Lung (tissue), 12 donors: Measurements from ENCODE around the gene TENM4. TPM values are rescaled to one million over a fixed set of nuclear protein-coding genes. Genes with fewer than 3 reads are reported as not detected.

Experiments
- ATAC-seq: fragments of 200-7000 bp; cut with Tn5 transposase; one replicate; pipeline ENCODE4 v1.9.1; 2020; ENCODE audit warnings: moderate number of reproducible peaks; ENCODE audit not compliant: insufficient read depth, low FRiP score
- DNase-seq, 3 donors: peaks; one replicate each; pipeline ENCODE4 v3.0.0-alpha.2; 2013 to 2017
- H3K27ac ChIP-seq, 2 donors: one replicate each; pipeline ENCODE4 v1.5.1; 2013; ENCODE audit warnings: mild to moderate bottlenecking in 2 of 2, moderate library complexity in 2 of 2, control low read depth in 1 of 2, inconsistent platforms in 1 of 2, low read depth in 1 of 2, low read length in 1 of 2
- H3K27me3 ChIP-seq, 3 donors: one replicate each; pipeline ENCODE4 v1.5.1; 2013; ENCODE audit warnings: low read length in 2 of 3; ENCODE audit not compliant: control insufficient read depth in 3 of 3, insufficient read depth in 3 of 3
- H3K36me3 ChIP-seq, 4 donors: one replicate each; pipeline ENCODE4 v1.5.1; 2013; ENCODE audit warnings: low read length in 4 of 4, mild to moderate bottlenecking in 1 of 4, moderate library complexity in 1 of 4; ENCODE audit not compliant: control insufficient read depth in 4 of 4, insufficient read depth in 4 of 4
- H3K4me1 ChIP-seq, 5 donors: one replicate each; pipeline ENCODE4 v1.5.1; 2013; ENCODE audit warnings: low read length in 5 of 5, mild to moderate bottlenecking in 2 of 5, moderate library complexity in 1 of 5; ENCODE audit not compliant: control insufficient read depth in 5 of 5, insufficient read depth in 5 of 5
- H3K4me3 ChIP-seq: one replicate; pipeline ENCODE4 v1.5.1; 2013; ENCODE audit warnings: mild to moderate bottlenecking, control low read depth, moderate library complexity
- H3K9ac ChIP-seq, 2 donors: one replicate each; pipeline ENCODE4 v1.5.1; 2013; ENCODE audit warnings: low read length in 2 of 2, control low read depth in 1 of 2; ENCODE audit not compliant: insufficient read depth in 1 of 2
- H3K9me3 ChIP-seq, 4 donors: one replicate each; pipeline ENCODE4 v1.5.1; 2013; ENCODE audit warnings: low read length in 3 of 4, mild to moderate bottlenecking in 1 of 4, moderate library complexity in 1 of 4; ENCODE audit not compliant: control insufficient read depth in 4 of 4, insufficient read depth in 3 of 4
- WGBS, 2 donors: extraction: QIAGEN DNeasy Blood & Tissue Kit; methylation state at CpG; one replicate each; pipeline ENCODE4 v1.1.7; 2013; 5-methylcytosine and 5-hydroxymethylcytosine counted together
- polyA plus RNA-seq, 2 donors: library from polyadenylated mRNA; stranded (reverse); fragments of 200-250 nt; gene quantifications; one replicate each; pipeline ENCODE4 v1.2.1, GENCODE V29; 2013
- total RNA-seq, 2 donors: library from RNA; depleted of rRNA in 1 of 2; stranded (reverse); fragments of >200 nt in 1 of 2; gene quantifications; one replicate each; pipeline ENCODE4 v1.2.1, GENCODE V29; 2014 to 2021
- TF ChIP-seq, protein P1 (sequence below): IDR thresholded peaks from 2 replicates; pipeline ENCODE4 v1.5.1; 2012; ENCODE audit warnings: mild to moderate bottlenecking; ENCODE audit errors: control extremely low read depth, extremely low read depth
- donor health status: control.
- donor health status: control.
- donor health status: Bipolar disorder and iron deficiency.
- donor health status: healthy.
- donor health status: DM: yes; HTN: yes; CAD: no.

The TENM4 gene
- total and polyA plus RNA-seq, 4 donors = 0.28 to 16.4 (median 3.2) TPM

DNA sequence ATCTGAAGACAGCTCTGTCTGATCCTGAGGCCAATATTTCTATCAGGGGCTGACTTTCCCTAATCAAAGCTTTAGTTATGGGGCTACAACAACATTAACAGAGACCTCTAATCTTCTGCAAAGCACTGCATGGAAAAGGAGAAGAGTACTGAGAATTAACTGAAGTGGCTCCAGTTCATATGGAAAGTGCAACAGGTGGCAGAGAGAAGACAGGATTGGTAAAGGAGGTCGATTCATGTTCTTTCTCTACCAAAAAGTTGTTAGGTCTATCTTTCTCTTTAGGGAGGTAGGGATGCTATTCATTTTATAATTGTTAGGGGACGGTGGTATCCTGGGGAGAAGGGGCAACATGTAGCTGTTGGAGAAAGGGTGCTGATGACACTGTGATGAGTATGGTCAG lies 633.5 kb downstream of the TENM4 start:
- no peak overlapping the region for H3K27ac ChIP-seq
- H3K9me3 ChIP-seq = no peaks in the 10 kb centered on the region
- no peak overlapping the region for H3K9ac ChIP-seq
- H3K36me3 ChIP-seq = no peaks in the 10 kb centered on the region
- DNase-seq (no peak), ATAC-seq (no peak)
- no peak overlapping the region for H3K4me3 ChIP-seq
- H3K4me1 ChIP-seq = peaks cover 5 to 29% (median 19%) of the 10 kb centered on the region in 5 donors
- 94% methylated on average over 2 of the region's 2 CpGs for WGBS, 2 donors
- TF ChIP-seq, protein P1, sequence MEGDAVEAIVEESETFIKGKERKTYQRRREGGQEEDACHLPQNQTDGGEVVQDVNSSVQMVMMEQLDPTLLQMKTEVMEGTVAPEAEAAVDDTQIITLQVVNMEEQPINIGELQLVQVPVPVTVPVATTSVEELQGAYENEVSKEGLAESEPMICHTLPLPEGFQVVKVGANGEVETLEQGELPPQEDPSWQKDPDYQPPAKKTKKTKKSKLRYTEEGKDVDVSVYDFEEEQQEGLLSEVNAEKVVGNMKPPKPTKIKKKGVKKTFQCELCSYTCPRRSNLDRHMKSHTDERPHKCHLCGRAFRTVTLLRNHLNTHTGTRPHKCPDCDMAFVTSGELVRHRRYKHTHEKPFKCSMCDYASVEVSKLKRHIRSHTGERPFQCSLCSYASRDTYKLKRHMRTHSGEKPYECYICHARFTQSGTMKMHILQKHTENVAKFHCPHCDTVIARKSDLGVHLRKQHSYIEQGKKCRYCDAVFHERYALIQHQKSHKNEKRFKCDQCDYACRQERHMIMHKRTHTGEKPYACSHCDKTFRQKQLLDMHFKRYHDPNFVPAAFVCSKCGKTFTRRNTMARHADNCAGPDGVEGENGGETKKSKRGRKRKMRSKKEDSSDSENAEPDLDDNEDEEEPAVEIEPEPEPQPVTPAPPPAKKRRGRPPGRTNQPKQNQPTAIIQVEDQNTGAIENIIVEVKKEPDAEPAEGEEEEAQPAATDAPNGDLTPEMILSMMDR = no peak
- H3K27me3 ChIP-seq = no peaks in the 10 kb centered on the region

DNA sequence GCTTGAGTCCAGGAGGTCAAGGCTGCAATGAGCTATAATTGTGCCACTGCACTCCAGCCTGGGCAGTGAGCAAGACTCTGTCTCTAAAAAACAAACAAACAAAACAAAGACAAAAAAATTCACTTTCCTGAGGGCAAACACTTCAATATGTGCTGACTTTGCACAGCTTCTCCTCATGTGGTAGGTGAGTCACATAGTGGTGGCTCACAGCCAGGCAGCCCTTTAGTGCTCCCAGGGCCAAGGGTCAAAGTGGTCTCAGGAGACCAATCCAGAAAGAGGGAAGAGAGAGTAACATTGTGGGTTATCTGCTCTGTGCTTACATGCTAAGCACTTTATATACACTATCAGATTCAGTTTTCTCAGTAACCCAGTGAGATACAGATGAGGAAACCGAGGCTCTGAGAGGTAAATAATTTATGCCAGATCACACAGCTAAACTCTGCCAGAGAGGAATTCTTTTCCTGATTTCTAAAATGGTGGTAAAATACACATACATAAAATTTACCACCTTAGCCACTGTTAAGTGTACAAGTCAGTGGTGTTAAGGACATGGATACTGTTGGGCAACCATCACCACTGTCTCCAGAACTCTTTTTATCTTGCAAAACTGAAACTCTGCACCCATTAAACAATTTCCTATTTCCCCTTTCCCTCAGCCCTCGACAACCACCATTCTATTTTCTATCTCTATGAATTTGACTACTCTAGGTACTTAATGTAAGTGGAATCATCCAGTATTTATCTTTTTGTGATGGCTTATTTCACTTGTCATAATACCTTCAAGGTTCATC lies 634.4 kb downstream of the TENM4 start:
- Histone ChIP-seq H3K27me3 (no peaks in the 10 kb centered on the region), H3K4me1 (peaks cover 9 to 39% (median 28%) of the 10 kb centered on the region in 5 donors), H3K9me3 (no peaks in the 10 kb centered on the region), H3K4me3 (no peak overlapping the region), H3K27ac (no peak overlapping the region), H3K9ac (no peak overlapping the region), H3K36me3 (no peaks in the 10 kb centered on the region)
- ATAC-seq (no peak), DNase-seq (no peak)
- TF ChIP-seq, protein P1 = no peak
- WGBS, 2 donors = 15 to 35% methylated on average over 2 of the region's 2 CpGs

DNA sequence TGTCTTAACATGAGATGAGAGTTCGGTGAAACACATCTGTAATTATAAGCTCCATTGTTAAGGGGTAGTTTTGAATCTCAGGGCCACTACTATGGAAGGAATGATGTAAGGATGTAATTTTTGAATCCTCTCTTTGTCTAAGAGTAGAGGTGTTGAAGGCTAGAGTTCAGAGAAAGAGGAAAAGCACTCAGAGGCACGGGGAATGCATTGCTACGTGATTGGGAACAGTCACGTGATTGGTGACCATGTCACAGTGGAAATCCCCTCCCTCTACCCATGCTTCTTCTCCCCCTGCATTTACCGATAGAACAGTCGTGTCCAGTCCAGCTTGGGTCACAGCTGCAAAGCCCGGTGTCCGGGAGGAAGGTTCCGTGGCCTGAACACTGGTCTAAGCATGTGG lies 635.8 kb downstream of the TENM4 start:
- ATAC-seq = no peak
- no peak for DNase-seq
- 87 to 88% methylated on average over 9 of the region's 9 CpGs for WGBS, 2 donors
- Histone ChIP-seq H3K27me3 (no peaks in the 10 kb centered on the region), H3K9me3 (no peaks in the 10 kb centered on the region), H3K9ac (no peak overlapping the region), H3K36me3 (no peaks in the 10 kb centered on the region), H3K4me1 (peaks cover 9 to 40% (median 26%) of the 10 kb centered on the region in 5 donors), H3K4me3 (no peak overlapping the region), H3K27ac (no peak overlapping the region)
- TF ChIP-seq, protein P1 = no peak
